Measurements from ENCODE around the gene ABCC1. TPM values are rescaled to one million over a fixed set of nuclear protein-coding genes. Genes with fewer than 3 reads are reported as not detected.
A peak's percentile ranks its signal among the peaks of the same experiment; 100 is the strongest.

ABCC1 gene
- 10 to 100 TPM; 19.3 to 43.7 (median 26.2) TPM for total RNA-seq

DNA sequence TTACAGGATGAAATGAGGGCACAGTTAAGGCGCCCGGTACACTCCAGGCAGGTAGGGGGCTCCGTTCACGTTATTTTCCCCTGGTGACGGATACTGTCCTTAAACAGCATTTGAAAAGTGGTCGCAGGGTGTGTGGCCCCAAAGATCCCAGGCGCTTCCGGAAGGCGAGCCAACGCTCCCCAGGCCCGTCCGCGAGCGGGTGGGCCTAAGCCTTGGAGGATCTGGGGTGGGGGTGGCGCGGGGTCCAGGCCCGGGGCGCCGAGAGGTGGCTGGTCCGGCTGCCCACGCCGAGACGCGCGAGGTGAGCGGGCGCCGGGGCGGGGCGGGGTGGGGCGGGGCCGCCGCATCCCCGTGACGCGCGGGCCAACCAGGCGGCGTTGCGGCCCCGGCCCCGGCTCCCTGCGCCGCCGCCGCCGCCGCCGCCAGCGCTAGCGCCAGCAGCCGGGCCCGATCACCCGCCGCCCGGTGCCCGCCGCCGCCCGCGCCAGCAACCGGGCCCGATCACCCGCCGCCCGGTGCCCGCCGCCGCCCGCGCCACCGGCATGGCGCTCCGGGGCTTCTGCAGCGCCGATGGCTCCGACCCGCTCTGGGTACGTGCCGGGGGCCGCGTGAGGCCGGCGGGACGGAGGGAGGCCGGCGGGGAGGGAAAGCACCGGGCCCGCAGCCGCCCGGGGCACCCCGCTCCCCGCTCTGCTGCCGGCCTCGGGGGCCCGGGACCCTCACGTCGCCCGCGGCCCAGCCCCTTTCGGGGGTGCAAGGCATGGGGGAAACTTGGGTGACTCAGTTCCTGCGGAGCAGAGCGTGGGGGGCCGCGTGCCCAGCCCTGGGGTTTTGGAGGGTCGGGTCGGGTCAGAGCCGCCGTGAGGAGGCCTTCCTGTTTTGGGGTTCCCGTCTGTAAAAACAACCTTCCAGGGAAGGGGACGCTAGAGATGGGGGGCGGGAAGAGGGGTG, at the start of gene ABCC1:
Gene ABCC1, plus strand, starts transcription at position 407 of the 951 bp plus-strand sequence. Its CDS starts 136 bp downstream, at position 543.
- H3K4me1 ChIP-seq, result peaks cover 29 to 32% of the 10 kb centered on the region in 2 donors
- ATAC-seq, result peak; percentile 75 to 82
- intact Hi-C loops (cut with DNase I; ENCODE audit: low total_unique reads), result loop anchor here (1.0 to 5.0 kb wide), 3 partner anchors 57 to 113 kb away; no protein-coding TSS in a partner anchor
- H3K27ac ChIP-seq, result peak within 1 kb of the TSS; percentile 91 to 94 (median 92)
- H3K4me3 ChIP-seq, result peak within 1 kb of the TSS; percentile 74 to 93 (median 86)
- peak in 1 of 2 donors; percentile 40 for DNase-seq
- in situ Hi-C loops (cut with MboI; ENCODE audit: low sequenced_read_pairs in 4 of 4), result loop anchor here in 2 of 4 donors (10.0 to 25.0 kb wide), 3 partner anchors 55 to 113 kb away; no protein-coding TSS in a partner anchor
- no peaks in the 10 kb centered on the region for H3K36me3 ChIP-seq
- no peaks in the 10 kb centered on the region for H3K27me3 ChIP-seq
- TF ChIP-seq, protein P1, sequence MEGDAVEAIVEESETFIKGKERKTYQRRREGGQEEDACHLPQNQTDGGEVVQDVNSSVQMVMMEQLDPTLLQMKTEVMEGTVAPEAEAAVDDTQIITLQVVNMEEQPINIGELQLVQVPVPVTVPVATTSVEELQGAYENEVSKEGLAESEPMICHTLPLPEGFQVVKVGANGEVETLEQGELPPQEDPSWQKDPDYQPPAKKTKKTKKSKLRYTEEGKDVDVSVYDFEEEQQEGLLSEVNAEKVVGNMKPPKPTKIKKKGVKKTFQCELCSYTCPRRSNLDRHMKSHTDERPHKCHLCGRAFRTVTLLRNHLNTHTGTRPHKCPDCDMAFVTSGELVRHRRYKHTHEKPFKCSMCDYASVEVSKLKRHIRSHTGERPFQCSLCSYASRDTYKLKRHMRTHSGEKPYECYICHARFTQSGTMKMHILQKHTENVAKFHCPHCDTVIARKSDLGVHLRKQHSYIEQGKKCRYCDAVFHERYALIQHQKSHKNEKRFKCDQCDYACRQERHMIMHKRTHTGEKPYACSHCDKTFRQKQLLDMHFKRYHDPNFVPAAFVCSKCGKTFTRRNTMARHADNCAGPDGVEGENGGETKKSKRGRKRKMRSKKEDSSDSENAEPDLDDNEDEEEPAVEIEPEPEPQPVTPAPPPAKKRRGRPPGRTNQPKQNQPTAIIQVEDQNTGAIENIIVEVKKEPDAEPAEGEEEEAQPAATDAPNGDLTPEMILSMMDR (IDR thresholded peaks at IDR 0.05 in 4 of 5, conservative IDR thresholded peaks at IDR 0.05 in 1 of 5), result peak in 1 of 5 experiments; percentile 14
- TF ChIP-seq POLR2A (IDR thresholded peaks at IDR 0.05), result peak; percentile 41 to 51
- H3K9me3 ChIP-seq, result no peaks in the 10 kb centered on the region

DNA sequence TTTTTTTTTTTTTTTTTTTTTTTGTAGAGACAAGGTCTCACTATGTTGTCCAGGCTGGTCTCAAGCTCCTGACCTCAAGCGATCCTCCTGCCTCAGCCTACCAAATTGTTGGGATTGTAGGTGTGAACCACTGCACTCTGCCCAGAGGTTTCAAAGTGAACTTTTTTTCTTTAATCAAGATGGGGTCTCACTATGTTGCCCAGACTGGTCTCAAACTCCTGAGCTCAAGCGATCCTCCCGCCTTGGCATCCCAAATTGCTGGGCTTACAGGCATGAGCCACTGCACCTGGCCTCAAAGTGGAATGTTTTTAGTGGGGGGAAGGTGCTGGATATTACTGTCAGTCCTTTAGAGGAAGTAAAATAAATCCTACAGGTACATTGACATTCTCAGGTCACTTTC, 49.1 kb upstream of the ABCC1 start:
- Histone ChIP-seq H3K36me3 (no peaks in the 10 kb centered on the region), H3K4me3 (no peak overlapping the region), H3K27me3 (no peaks in the 10 kb centered on the region), H3K4me1 (no peaks in the 10 kb centered on the region), H3K27ac (no peak overlapping the region), H3K9me3 (no peaks in the 10 kb centered on the region)
- intact Hi-C loops (cut with DNase I; ENCODE audit: low total_unique reads), result no loop called here
- DNase-seq (no peak), ATAC-seq (no peak)
- no peak for TF ChIP-seq POLR2A (IDR thresholded peaks at IDR 0.05)
- TF ChIP-seq, protein P1 (IDR thresholded peaks at IDR 0.05 in 4 of 5, conservative IDR thresholded peaks at IDR 0.05 in 1 of 5), result no peak
- in situ Hi-C loops (cut with MboI; ENCODE audit: low sequenced_read_pairs in 4 of 4), result no loop called here

DNA sequence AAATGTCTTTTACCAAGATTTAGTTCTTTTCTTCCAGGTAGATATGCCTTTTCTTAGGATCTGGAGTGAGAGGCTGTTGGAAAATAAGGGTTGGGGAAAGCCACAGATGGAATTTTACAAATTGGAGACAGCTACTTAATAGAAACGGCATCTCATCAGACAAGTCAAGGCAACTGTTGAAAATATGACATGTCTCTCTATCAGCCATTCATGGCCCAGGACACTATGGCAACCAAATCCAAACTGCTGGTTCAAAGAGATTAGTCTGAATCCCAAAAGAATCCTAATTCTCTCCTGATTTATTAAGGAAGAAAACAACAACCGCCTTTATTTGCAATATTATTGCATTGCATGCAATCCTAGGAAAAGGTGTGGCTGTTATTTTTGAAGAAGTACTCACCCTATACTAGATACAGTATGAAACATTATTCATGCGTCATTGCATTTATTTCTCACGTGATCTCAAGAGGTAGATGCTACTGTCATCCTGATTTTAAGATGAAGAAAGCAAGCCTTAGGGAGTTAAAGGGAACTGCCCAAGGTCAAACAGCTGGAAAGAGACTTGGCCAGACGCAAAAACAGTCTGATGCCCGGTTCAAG, 48.4 kb upstream of the ABCC1 start:
- DNase-seq (no peak), ATAC-seq (no peak)
- intact Hi-C loops (cut with DNase I; ENCODE audit: low total_unique reads) (no loop called here), in situ Hi-C loops (cut with MboI; ENCODE audit: low sequenced_read_pairs in 4 of 4) (no loop called here)
- Histone ChIP-seq H3K4me1 (no peaks in the 10 kb centered on the region), H3K27ac (no peak overlapping the region), H3K4me3 (no peak overlapping the region), H3K36me3 (no peaks in the 10 kb centered on the region), H3K9me3 (no peaks in the 10 kb centered on the region), H3K27me3 (no peaks in the 10 kb centered on the region)
- no peak for TF ChIP-seq POLR2A (IDR thresholded peaks at IDR 0.05)
- TF ChIP-seq, protein P1 (IDR thresholded peaks at IDR 0.05 in 4 of 5, conservative IDR thresholded peaks at IDR 0.05 in 1 of 5), result no peak

DNA sequence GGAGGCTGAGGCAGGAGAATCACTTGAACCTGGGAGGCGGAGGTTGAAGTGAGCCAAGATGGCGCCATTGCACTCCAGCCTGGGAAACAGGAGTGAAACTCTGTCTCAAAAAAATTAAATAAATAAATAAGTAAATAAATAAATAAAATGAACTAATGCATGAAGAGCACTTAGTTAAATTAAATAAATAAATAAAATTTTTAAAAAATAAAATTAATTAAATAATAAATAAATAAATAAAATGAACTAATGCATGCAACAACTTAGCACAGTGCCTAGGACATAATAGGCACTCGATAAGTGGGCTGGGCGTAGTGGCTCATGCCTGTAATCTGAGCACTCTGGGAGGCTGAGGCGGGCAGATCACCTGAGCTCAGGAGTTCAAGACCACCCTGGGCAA, 45.5 kb upstream of the ABCC1 start:
- ATAC-seq (no peak), DNase-seq (no peak)
- Histone ChIP-seq H3K27me3 (no peaks in the 10 kb centered on the region), H3K4me3 (no peak overlapping the region), H3K9me3 (no peaks in the 10 kb centered on the region), H3K4me1 (no peaks in the 10 kb centered on the region), H3K36me3 (no peaks in the 10 kb centered on the region), H3K27ac (no peak overlapping the region)
- in situ Hi-C loops (cut with MboI; ENCODE audit: low sequenced_read_pairs in 4 of 4), result no loop called here
- TF ChIP-seq, protein P1 (IDR thresholded peaks at IDR 0.05 in 4 of 5, conservative IDR thresholded peaks at IDR 0.05 in 1 of 5), result no peak
- intact Hi-C loops (cut with DNase I; ENCODE audit: low total_unique reads), result no loop called here
